ENCODE results near the gene C1QTNF12. TPM values are rescaled to one million over a fixed set of nuclear protein-coding genes. Genes with fewer than 3 reads are reported as not detected.

The C1QTNF12 gene
- polyA plus RNA-seq, result 50.5 TPM
- long read RNA-seq, donor 1, partial matches to known transcripts, result 5 of 5 reads
- long read RNA-seq, donor 1, other reads (novel, unspliced or antisense), result 0 of 5 reads
- long read RNA-seq, donor 2, partial matches to known transcripts, result 20 of 27 reads
- long read RNA-seq, donor 2, other reads (novel, unspliced or antisense), result 0 of 27 reads
- long read RNA-seq, donor 3, result 0 reads
- long read RNA-seq, donor 4, partial matches to known transcripts, result 0 of 1 reads
- long read RNA-seq, donor 4, other reads (novel, unspliced or antisense), result 0 of 1 reads
- long read RNA-seq, donor 5, partial matches to known transcripts, result 5 of 5 reads
- long read RNA-seq, donor 5, other reads (novel, unspliced or antisense), result 0 of 5 reads
- long read RNA-seq, donor 6, partial matches to known transcripts, result 13 of 20 reads
- long read RNA-seq, donor 6, other reads (novel, unspliced or antisense), result 0 of 20 reads
- long read RNA-seq, donor 7, result 0 reads
- long read RNA-seq, donor 8, partial matches to known transcripts, result 34 of 39 reads
- long read RNA-seq, donor 8, other reads (novel, unspliced or antisense), result 0 of 39 reads
- long read RNA-seq, donor 9, partial matches to known transcripts, result 5 of 14 reads
- long read RNA-seq, donor 9, other reads (novel, unspliced or antisense), result 6 of 14 reads
- long read RNA-seq, donor 10, partial matches to known transcripts, result 16 of 28 reads
- long read RNA-seq, donor 10, other reads (novel, unspliced or antisense), result 5 of 28 reads
- long read RNA-seq, donor 11, partial matches to known transcripts, result 0 of 1 reads
- long read RNA-seq, donor 11, other reads (novel, unspliced or antisense), result 0 of 1 reads

DNA sequence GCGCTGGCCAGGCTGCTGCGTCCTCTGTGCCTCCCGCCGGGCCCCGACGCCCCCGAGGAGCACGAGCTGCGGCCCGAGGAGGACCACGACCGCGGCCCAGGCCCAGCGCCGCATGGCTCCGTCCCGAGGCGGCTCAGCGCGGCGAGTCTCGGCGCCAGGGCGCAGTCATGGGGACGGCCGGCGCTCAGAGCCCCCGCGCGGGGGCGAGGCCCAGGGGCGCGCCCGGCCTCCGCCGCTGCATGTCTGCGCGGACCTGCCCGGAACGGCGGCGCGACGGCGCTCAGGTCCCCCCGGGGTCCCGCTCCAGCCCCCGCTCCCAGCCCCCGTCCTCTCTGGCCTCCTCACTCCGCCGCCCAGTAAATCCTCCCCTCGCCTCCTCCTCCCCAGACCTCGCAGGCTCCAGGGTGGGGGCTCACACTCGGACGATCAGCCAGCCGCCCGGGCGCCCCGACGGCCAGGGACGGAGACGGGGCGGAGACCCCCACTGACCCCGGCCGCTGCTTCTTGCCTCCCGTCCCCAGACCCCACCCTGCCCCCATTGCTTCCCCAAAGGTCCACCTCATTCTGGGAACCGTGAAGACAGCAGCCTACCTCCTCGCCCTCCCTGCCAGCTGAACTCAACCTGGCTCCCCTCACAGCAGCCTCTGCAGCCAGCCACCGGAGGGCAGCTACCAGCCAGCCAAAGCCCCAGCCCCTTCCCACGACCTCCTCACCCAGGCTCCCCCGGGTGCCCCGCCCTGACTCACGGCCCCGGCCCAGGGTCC lies at the start of gene C1QTNF12:
TSS of gene C1QTNF12 (minus strand) at position 146 of the 764 bp plus-strand sequence. CDS start at position 114, 32 bp downstream.
- Histone ChIP-seq H3K27ac (ENCODE audit: low read length) (no peak within 1 kb of the TSS), H3K9me3 (ENCODE audit: control insufficient read depth, low read depth, low read length) (peaks cover 5% of the 10 kb centered on the region), H3K27me3 (ENCODE audit: control insufficient read depth, insufficient read depth, low read length) (peaks cover 29% of the 10 kb centered on the region), H3K4me1 (ENCODE audit: control insufficient read depth, insufficient read depth, low read length) (no peaks in the 10 kb centered on the region), H3K4me3 (ENCODE audit: low read length) (no peak within 1 kb of the TSS), H3K36me3 (ENCODE audit: control insufficient read depth, insufficient read depth, low read length) (no peaks in the 10 kb centered on the region)
- WGBS (ENCODE audit: insufficient coverage, low lambda C conversion rate), result no CpG with 5 or more reads among the region's 74 CpGs
- DNase-seq, result peak in 1 of 2 donors; percentile 23

DNA sequence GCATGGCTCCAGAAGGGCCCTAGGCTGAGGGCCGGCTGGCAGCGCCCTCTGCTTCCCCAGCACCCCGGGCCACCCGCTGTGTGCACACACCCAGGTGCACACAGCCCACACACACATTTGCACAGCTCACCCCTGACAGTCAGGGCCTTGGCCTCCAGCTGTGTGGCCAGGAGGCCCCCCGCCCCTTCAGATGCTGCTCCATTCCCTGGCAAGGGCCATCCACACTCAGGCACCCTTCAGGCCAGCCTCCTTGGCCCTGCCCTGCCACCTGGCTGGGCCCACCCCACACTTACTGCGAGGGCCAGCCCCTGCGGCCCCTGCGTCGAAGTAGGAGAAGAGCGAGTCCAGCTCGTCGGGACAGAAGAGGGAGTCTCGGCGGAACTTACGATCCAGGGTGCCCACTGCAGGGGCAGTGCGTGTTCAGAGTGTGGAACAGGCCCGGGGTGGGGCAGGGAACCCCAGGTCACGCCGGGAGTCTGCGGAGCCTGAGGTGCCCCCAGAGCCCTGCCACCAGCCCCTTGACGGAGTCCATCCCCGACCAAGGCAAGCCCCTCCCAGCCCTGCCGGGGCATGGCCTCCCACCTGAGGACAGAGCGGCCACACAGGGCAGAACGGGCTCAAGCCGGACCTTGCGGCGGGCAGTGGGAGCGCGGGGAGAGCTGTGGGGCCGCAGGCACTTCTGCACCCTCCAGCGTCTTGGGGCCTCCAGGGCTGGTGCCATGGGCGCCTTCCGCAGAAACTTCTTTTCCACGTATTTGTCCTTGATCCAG lies 48.8 kb upstream of the C1QTNF12 start:
- H3K36me3 ChIP-seq (ENCODE audit: control insufficient read depth, insufficient read depth, low read length), result peaks cover 35% of the 10 kb centered on the region
- no peak overlapping the region for H3K27ac ChIP-seq (ENCODE audit: low read length)
- WGBS (ENCODE audit: insufficient coverage, low lambda C conversion rate), result no CpG with 5 or more reads among the region's 35 CpGs
- no peaks in the 10 kb centered on the region for H3K27me3 ChIP-seq (ENCODE audit: control insufficient read depth, insufficient read depth, low read length)
- no peak for DNase-seq
- peaks cover 11% of the 10 kb centered on the region for H3K4me1 ChIP-seq (ENCODE audit: control insufficient read depth, insufficient read depth, low read length)
- peaks cover 9% of the 10 kb centered on the region for H3K9me3 ChIP-seq (ENCODE audit: control insufficient read depth, low read depth, low read length)
- no peak overlapping the region for H3K4me3 ChIP-seq (ENCODE audit: low read length)

DNA sequence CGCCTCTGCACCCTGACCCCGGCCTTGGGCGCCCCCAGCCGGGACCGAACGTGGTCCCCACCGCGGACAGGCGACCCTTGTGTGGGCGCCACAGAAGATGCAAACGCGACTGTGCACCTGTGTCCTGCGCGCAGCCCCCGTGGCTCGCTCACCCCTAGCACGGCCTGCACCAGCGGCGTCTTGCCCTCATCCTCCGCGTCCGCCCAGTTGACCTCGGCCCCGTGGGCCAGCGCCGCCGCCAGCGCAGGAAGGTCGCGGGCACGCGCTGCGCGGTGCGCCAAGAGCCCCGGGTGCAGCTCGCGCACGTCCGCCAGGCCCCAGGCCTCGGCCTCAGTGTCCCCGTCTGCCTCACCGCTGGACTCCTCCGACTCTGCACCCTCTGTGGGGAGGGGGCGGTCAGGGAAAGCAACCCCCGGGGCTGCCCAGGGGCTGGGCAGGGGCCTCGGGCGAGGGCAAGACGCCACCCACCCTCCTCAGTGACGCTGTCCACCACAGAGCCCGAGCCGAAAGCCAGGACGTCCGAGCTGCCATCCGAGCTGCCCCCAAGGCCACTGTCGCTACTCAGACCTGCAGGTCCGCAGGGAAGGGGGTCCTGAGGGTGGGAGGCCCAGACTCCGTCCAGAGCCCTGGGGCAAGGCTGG lies 47.8 kb upstream of the C1QTNF12 start:
- Histone ChIP-seq H3K27me3 (ENCODE audit: control insufficient read depth, insufficient read depth, low read length) (no peaks in the 10 kb centered on the region), H3K9me3 (ENCODE audit: control insufficient read depth, low read depth, low read length) (peaks cover 9% of the 10 kb centered on the region), H3K4me1 (ENCODE audit: control insufficient read depth, insufficient read depth, low read length) (peaks cover 13% of the 10 kb centered on the region), H3K36me3 (ENCODE audit: control insufficient read depth, insufficient read depth, low read length) (peaks cover 31% of the 10 kb centered on the region), H3K27ac (ENCODE audit: low read length) (no peak overlapping the region), H3K4me3 (ENCODE audit: low read length) (no peak overlapping the region)
- WGBS (ENCODE audit: insufficient coverage, low lambda C conversion rate), result no CpG with 5 or more reads among the region's 58 CpGs
- no peak for DNase-seq

GRCh38 chr1:1293263-1294249 lies 47.0 kb upstream of the C1QTNF12 start:
- H3K4me1 ChIP-seq (ENCODE audit: control insufficient read depth, insufficient read depth, low read length), result peaks cover 13% of the 10 kb centered on the region
- DNase-seq, result no peak
- no peaks in the 10 kb centered on the region for H3K27me3 ChIP-seq (ENCODE audit: control insufficient read depth, insufficient read depth, low read length)
- no peak overlapping the region for H3K4me3 ChIP-seq (ENCODE audit: low read length)
- WGBS (ENCODE audit: insufficient coverage, low lambda C conversion rate), result no CpG with 5 or more reads among the region's 94 CpGs
- H3K27ac ChIP-seq (ENCODE audit: low read length), result no peak overlapping the region
- H3K36me3 ChIP-seq (ENCODE audit: control insufficient read depth, insufficient read depth, low read length), result peaks cover 31% of the 10 kb centered on the region
- peaks cover 9% of the 10 kb centered on the region for H3K9me3 ChIP-seq (ENCODE audit: control insufficient read depth, low read depth, low read length)

DNA sequence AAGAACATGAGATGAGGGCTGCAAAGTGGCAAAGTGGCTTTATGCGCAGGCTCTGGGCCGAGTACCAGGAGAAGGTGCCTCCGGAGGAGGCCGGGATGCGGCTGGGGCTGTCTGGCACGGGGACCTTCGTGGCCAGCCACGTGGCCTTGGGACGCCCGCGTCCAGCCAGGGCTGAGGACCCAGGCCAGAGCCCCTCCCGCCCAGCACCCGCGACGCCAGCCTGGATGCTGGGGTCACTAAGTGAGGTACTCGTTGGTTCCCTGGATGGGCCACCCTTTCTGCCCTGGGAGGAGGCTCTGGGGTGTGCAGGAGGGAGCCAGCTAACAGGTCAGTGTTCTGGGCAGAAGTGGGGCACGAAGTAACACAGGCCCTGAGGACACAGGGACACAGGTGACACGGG lies 46.3 kb upstream of the C1QTNF12 start:
- DNase-seq, result no peak
- H3K4me1 ChIP-seq (ENCODE audit: control insufficient read depth, insufficient read depth, low read length), result peaks cover 13% of the 10 kb centered on the region
- H3K27me3 ChIP-seq (ENCODE audit: control insufficient read depth, insufficient read depth, low read length), result no peaks in the 10 kb centered on the region
- H3K27ac ChIP-seq (ENCODE audit: low read length), result no peak overlapping the region
- H3K36me3 ChIP-seq (ENCODE audit: control insufficient read depth, insufficient read depth, low read length), result peaks cover 28% of the 10 kb centered on the region
- H3K9me3 ChIP-seq (ENCODE audit: control insufficient read depth, low read depth, low read length), result peaks cover 9% of the 10 kb centered on the region
- no peak overlapping the region for H3K4me3 ChIP-seq (ENCODE audit: low read length)
- WGBS (ENCODE audit: insufficient coverage, low lambda C conversion rate), result no CpG with 5 or more reads among the region's 18 CpGs

DNA sequence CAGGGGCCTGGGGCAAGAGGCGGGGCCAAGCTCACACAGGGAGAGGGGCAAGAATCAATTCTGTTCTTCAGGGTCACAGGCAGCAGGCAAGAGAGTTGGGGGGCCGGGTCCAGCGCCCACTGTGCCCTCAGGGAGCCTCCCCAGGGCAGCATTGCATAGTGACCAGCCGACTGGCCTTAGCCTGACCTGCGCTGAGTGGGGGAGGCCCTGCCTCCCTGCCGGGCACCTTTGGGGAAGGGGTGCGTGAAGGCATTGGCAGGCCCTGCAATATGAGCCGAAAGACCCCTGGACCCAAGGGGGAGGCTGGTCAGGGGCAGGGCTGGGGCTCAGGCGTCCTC lies 45.9 kb upstream of the C1QTNF12 start:
- Histone ChIP-seq H3K36me3 (ENCODE audit: control insufficient read depth, insufficient read depth, low read length) (peaks cover 25% of the 10 kb centered on the region), H3K9me3 (ENCODE audit: control insufficient read depth, low read depth, low read length) (peaks cover 9% of the 10 kb centered on the region), H3K27ac (ENCODE audit: low read length) (no peak overlapping the region), H3K4me3 (ENCODE audit: low read length) (no peak overlapping the region), H3K27me3 (ENCODE audit: control insufficient read depth, insufficient read depth, low read length) (peaks cover 4% of the 10 kb centered on the region), H3K4me1 (ENCODE audit: control insufficient read depth, insufficient read depth, low read length) (peaks cover 13% of the 10 kb centered on the region)
- 60% methylated on average over 1 of the region's 9 CpGs for WGBS (ENCODE audit: insufficient coverage, low lambda C conversion rate)
- no peak for DNase-seq

- Histone ChIP-seq H3K4me1 (ENCODE audit: control insufficient read depth, insufficient read depth, low read length) (peaks cover 13% of the 10 kb centered on the region), H3K36me3 (ENCODE audit: control insufficient read depth, insufficient read depth, low read length) (peaks cover 24% of the 10 kb centered on the region), H3K27ac (ENCODE audit: low read length) (no peak overlapping the region), H3K4me3 (ENCODE audit: low read length) (no peak overlapping the region), H3K9me3 (ENCODE audit: control insufficient read depth, low read depth, low read length) (peaks cover 8% of the 10 kb centered on the region), H3K27me3 (ENCODE audit: control insufficient read depth, insufficient read depth, low read length) (peaks cover 8% of the 10 kb centered on the region)
- peak; percentile 67 to 69 for DNase-seq
- no CpG with 5 or more reads among the region's 45 CpGs for WGBS (ENCODE audit: insufficient coverage, low lambda C conversion rate)
These were observed 45.3 kb upstream of the C1QTNF12 start for GRCh38 chr1:1291548-1292441.

DNA sequence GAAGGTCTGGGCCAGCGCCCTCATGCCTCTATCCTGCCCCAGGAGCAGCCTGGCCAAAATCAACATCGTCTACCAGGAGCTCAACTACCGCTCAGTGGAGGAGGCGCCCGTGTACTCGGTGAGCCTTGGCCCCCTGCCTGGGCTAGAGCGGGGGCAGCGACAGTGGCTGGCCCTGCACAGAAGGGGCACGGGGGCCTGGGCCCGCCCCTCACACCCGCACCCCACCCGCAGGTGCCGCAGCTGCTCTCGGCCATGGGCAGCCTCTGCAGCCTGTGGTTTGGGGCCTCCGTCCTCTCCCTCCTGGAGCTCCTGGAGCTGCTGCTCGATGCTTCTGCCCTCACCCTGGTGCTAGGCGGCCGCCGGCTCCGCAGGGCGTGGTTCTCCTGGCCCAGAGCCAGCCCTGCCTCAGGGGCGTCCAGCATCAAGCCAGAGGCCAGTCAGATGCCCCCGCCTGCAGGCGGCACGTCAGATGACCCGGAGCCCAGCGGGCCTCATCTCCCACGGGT lies 44.6 kb upstream of the C1QTNF12 start:
- peak; percentile 32 to 38 for DNase-seq
- Histone ChIP-seq H3K27ac (ENCODE audit: low read length) (no peak overlapping the region), H3K27me3 (ENCODE audit: control insufficient read depth, insufficient read depth, low read length) (peaks cover 15% of the 10 kb centered on the region), H3K36me3 (ENCODE audit: control insufficient read depth, insufficient read depth, low read length) (peaks cover 18% of the 10 kb centered on the region), H3K9me3 (ENCODE audit: control insufficient read depth, low read depth, low read length) (peaks cover 4% of the 10 kb centered on the region), H3K4me3 (ENCODE audit: low read length) (no peak overlapping the region), H3K4me1 (ENCODE audit: control insufficient read depth, insufficient read depth, low read length) (peaks cover 13% of the 10 kb centered on the region)
- WGBS (ENCODE audit: insufficient coverage, low lambda C conversion rate), result no CpG with 5 or more reads among the region's 28 CpGs

Measured in large intestine (tissue), 12 donors.